HG03280 (cell line): Measurements from ENCODE around the gene PAX8.

Experiments
- ATAC-seq: cut with Tn5 transposase; IDR thresholded peaks from one replicate; pipeline ENCODE4 v1.9.1; 2021; ENCODE audit warnings: mild to moderate bottlenecking, moderate library complexity; ENCODE audit not compliant: unreplicated experiment

Gene PAX8

GRCh38 chr2:113224647-113225236 is 54.0 kb downstream of the PAX8 start:
- ATAC-seq, result no peak

DNA sequence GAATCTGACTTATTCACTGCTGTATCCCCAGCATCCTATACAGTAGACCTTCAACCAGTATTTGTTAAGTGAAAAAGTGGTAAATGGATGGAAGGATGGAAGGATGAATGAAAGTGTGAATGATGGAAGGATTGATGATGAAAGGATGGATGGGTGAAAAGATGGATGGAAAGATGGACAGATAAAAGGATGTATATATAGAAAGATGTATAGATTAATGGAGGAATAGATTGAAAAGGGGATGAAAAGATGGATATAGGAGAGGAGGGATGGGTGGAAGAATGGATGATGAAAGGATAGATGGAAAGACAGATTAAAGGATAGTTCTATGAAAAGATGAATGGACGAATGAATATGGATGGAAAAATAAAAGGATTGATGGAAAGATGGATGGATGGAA is 54.9 kb downstream of the PAX8 start:
- ATAC-seq, result no peak

DNA sequence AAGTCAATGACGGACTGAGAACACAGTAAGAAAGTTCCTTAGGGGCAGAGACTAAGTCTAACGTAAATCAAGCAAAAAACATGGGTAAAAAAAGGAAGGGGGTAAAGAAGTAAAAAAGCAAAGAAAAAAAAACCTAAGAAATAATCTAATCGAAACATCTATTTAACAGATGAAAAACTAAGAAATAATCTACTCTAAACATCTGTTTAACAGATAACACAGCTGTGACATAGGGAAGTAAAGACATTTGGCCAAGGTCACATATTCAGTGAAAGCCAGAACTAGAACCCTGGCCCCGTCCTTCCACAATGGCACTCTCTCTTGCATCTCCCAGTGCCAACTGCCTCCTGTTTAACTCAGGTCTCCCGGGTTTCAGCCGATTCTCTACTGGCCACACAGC is 56.9 kb downstream of the PAX8 start:
- no peak for ATAC-seq

GRCh38 chr2:113220970-113221708 is 57.6 kb downstream of the PAX8 start:
- ATAC-seq, result no peak

- ATAC-seq, result no peak
Measured at GRCh38 chr2:113219889-113220641, 58.7 kb downstream of the PAX8 start.

DNA sequence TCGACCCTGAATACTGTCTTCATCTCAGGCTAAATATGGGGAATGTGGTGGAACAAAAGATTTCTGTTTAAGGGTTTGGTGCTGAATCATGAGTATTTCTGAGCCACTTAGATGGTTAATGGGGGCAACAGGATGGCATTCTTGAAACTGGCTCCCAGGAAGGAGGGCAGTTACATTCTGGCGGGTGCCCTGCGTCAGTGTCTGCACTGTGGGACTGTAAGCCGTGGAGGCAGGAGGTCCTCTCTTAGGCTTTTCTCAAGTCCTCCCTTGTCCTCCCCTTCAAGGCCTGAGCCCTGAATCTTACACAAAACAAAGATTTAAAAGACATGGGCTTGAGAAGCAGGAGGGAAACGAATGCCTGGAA is 59.2 kb downstream of the PAX8 start:
- no peak for ATAC-seq

- ATAC-seq, result no peak
Measured at GRCh38 chr2:113219092-113219441, 59.7 kb downstream of the PAX8 start.

DNA sequence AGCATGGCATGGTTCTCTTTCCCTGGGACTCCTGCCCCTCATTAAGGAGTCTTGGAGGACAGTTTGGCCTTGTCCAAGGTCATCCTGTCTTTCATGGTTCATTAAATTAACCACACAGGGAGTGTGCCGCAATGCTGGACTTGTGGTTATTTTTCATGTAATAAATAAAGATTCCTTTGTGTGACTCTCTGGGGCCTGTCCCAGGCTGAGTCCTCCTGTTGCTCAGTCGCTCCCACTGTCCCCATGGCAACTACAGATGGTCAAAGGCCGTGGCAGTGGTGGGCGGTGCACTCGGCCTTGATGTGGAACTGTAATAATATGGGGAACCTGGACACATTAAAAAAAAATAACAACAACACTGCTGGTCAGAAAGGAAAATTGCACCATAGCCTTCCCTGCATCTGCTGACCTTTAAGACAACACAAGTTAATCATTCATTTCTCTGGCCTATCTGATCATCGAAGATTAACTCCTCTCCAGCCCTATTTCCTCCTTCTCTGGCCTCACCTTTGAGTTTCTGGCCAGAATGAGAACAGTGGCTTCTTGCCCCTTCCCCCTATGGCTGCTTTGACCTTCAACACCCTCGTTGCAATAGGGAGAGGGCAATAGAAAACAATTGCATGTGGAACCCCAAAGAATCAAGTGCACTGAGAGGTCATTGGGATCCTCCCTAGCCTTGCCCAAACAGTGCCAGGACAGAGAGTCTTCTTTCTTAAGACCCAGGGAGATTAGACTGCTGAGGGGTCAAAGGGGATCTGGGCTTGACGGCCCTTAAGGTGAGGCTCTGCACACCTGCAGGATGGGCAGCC is 60.2 kb downstream of the PAX8 start:
- no peak for ATAC-seq

GRCh38 chr2:113217455-113218282 is 61.1 kb downstream of the PAX8 start:
- ATAC-seq, result no peak

- no peak for ATAC-seq
Measured at GRCh38 chr2:113216891-113217454, 61.7 kb downstream of the PAX8 start.

- ATAC-seq, result no peak
Measured at GRCh38 chr2:113216321-113216720, 62.4 kb downstream of the PAX8 start.

- ATAC-seq, result no peak
Measured at GRCh38 chr2:113215056-113215455, 63.7 kb downstream of the PAX8 start.

DNA sequence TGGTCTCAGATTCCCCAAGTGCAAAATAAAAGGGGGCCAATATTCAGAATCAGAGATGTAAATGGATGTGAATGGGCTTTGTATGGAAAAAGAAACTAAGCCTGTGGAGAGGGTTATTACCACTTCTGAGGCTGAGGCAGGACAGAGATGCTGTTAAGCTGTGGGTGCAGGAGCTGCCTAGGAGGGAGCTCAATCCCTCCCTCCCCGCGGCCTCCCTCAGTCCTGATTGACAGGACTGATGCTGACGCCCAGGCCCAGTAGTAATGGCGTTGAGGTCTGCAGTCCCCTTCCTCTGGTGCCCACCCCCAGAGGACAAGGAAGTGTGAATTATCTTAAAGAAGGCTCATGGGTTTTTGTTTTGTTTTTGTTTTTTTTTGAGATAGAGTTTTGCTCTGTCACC is 64.6 kb downstream of the PAX8 start:
- ATAC-seq, result no peak

GRCh38 chr2:113213061-113213930 is 65.4 kb downstream of the PAX8 start:
- no peak for ATAC-seq

DNA sequence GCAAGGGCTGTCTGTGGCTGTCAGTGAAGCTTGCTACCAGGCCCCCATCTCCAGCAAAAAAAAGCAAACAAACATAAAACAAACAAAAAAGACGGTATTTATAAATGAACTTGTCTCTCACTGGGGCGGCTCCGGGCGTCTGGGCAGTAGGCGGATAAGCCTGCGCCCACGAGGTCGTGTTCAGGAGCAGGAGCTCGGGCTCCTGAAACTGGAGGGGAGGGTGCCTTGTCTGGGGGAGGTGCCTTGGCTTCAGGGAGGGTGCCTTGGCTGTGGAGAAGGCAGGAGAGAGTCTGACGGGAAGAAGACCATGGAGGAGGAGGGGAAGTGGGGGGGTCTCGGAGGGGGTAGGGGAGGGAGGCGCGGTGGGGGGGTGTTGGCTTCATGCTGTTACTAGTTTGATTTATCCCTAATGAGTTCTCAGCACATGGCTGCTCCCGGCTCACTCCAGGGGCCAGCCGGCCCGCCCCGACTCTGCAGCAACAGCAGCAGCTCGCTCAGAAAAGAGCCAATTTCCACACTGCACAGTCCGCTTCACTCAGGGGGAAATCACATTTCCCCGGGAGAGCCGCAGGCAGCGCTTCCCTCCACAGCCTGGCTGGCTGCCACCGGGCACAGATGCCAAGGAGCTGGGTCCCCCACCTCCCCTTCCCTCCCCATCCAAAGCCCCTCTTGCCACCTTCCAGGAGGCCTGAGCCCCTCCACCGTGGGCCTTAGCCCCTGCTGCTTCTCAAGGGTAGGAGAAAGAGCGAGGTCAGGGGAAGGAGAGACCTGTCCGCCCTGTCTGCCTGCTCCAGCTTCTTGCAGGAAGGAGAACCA is 66.3 kb downstream of the PAX8 start:
- ATAC-seq, result no peak

DNA sequence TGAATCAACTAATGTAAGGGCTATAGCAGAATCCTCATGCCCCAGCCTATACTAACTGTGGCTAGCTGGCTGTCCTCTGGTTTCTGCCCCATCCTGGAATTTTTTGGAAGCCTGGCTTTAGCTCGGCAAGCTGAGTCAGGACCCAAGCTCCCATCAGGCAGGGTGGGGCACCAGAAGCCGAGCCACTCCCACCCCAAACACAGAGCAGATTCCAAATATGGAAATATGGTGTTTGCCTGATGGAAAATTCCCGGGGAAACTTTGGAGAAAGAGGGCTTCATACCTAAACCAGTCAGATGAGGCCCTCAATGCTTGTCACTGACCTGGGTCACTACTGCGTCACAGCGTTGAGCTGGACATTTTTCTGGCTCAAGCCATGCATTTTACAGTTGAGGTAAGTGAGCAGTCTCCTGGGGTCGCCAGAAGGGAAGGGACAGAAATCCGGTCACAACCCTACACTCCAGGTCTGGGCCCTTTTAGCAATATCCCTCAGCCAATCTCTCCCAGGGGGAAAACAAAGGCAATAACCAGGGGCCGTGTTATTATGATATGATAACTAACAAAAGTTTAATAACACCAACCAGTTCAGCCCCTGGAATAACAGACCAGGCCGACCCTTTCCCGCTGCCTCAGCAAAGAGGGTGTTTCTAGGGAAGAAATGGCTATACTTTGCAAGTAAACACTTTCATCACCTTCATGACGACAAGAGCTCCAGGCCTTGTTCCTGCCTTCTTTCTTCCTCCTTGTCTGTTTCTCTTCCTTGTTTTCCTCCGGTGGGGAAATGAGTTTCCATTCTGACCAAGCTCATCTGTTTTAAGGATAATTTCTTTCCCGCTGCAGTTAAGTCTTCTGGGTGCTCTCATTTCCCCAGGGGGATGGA is 67.3 kb downstream of the PAX8 start:
- ATAC-seq, result no peak

- ATAC-seq, result no peak
Measured at GRCh38 chr2:113209646-113210171, 69.0 kb downstream of the PAX8 start.
